HG03108 (cell line): Measurements from ENCODE around the gene POC1A.
"Not testable (repeated sequence)": the region's sequence is repeated elsewhere in the genome, so short reads cannot be mapped to it uniquely, and the experiment has no call there.

Source experiments
- ATAC-seq: cut with Tn5 transposase; IDR thresholded peaks from one replicate; pipeline ENCODE4 v1.9.1; 2021; ENCODE audit warnings: moderate library complexity; ENCODE audit not compliant: unreplicated experiment

Gene POC1A

DNA sequence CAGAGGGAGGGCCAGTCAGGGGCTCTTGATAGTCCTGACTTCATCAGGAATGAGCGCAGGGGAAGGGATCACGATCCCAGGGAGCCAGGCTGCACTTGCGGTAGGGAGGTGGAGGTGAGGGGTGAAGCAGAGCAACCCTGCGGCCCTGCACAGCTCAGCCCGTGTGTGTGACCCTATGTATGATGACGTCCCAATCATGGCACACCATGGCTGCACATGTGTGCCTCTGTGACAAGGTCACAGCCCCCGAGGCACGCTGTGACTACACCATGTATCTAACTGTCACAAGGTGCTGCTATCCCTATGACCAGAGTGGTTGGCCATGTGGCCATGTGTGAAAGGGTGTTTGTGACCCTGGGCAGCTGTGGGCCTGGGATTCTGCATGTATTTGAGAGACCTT is 30.5 kb upstream of the POC1A start:
- no peak for ATAC-seq

GRCh38 chr3:52183786-52184445 is 29.7 kb upstream of the POC1A start:
- ATAC-seq, result no peak

GRCh38 chr3:52182691-52183090 is 28.5 kb upstream of the POC1A start:
- no peak for ATAC-seq

GRCh38 chr3:52182196-52182595 is 28.0 kb upstream of the POC1A start:
- no peak for ATAC-seq

DNA sequence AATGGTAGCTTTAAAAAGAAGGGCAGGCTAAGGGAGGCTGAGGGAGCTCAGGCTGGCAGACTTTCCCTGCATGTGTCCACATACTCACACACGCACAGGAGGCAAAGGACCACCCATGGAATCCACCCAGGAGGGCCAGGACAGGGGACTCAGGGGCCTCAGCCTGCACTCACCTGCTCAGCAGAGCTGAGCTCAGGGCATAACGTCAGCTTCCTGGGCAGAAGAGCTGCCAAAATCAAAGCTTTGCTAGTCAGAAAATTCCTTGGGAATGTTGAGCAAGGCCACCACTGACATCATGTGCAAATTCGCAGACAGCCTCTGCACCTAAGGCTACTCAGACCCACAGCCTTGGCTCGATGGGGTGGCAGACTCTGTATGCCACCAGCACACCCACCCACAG is 27.3 kb upstream of the POC1A start:
- ATAC-seq, result no peak

DNA sequence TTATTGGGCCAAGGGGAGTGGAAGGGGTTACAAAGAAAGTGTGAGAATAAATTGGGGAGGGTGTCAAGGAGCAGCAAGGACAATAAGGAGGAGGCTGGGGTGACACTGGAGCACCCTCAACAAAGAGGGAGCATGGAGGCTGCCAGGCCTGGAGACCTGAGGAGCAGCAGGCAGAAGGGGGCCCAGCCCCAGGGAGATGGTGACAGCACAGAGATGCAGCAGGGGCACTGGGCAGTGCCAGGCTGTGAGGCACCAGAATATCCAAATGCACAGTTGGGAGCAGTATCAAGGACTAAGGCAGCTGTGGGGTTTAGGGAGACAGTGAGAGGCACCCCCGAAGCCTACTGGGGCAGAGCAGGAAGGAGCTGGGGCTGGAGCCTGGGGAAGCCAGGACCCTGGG is 24.3 kb upstream of the POC1A start:
- ATAC-seq, result no peak

DNA sequence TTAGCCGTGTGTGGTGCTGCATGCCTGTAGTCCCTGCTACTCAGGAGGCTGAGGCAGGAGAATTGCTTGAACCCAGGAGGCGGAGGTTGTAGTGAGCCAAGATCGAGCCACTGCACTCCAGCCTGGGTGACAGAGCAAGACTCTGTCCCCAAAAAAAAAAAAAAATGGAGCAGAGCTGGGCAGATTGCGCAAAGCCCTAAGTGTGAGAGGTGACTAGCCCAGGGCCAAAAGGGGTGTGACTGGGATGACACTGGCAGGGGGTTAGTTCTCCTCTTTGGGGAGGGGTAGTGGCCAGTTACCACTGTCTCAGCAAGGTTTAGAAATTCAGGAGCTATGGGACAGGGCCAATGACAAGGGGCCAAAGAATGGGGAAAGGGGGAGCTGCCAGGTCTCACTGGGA is 23.9 kb upstream of the POC1A start:
- ATAC-seq, result not testable (repeated sequence)

GRCh38 chr3:52177701-52178042 is 23.4 kb upstream of the POC1A start:
- no peak for ATAC-seq

- no peak for ATAC-seq
Observed at GRCh38 chr3:52176951-52177700, 22.9 kb upstream of the POC1A start.

DNA sequence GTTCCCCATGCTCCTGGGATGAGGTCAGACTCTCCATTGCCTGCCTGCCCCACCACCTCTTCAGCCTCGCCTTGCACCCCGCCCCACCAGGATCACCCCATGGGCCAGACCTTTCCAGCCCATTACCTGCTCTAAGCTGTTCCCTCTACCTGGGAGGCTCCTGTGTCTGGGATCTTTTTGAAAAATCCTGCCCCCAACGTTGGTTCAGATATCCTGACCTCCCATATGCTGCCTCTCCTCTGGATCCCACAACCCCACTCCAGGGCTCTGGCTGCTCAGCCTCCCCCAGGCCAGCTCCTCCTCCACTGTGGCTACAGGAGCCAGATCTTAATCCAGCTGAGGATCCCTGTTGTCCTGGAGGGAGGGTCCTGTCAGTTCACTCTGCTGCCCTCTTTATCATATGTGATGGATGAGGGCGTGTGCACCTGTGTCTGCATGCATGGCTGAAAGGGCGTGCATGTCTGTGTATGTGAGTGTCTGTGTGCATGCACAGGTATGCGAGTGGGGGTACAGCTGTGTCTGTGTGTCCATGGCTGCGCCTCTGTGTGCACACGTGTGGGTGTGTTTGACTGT is 22.0 kb upstream of the POC1A start:
- no peak for ATAC-seq

DNA sequence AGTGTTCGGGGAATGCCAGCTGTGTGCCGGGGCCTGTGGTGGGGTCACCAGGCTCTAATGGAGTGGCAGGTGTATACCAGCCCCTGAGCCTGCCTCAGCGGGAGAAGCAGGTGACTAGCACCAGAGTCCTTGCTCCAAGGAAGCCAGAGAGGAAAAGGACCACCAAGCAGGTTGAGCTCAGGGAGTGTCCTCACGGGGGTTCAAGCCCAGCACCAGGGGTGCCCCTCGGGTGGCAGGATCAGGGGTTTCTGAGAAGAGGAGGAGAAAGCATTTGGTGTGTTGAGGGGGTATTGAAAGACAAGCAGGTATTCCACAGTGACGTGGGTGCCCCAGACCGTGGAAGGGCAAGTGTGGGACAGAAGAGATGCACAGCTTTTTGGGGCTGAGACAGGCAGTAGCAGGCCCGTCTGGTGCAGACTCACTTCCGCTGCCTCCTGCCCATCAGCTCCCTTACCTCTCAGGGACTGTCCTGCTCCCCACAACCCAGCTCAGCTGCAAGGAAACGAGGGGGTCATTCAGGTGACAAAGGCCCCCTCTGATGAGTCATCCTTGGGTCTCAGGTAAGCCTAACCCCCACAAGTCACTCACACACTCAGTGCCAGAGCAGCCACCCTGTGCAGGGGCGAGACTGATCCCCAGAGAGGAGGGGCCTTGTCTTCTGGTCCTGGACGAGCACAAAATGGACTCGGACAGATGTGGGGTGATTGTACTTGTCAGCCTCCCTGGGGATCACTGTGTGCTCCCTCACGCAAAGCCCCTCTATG is 21.4 kb upstream of the POC1A start:
- no peak for ATAC-seq

DNA sequence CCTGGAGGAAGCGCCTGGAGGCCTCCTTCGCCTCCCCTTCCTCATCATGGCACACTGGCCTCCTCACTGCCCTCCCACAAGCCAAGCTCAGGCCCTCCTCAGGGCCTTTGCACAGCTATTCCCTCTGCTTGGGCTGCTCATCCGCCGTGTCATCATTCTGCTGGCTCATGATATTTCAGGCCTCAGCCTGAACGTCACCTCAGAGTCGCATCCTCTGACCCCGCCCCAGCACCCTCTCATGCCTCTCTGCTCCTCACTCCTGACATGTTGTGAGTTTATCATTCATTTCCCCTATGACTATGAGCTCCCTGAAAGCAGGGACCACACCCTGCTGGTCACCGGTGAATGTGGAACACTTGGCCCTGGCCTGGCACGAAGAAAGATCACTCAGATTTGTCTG is 20.7 kb upstream of the POC1A start:
- no peak for ATAC-seq

DNA sequence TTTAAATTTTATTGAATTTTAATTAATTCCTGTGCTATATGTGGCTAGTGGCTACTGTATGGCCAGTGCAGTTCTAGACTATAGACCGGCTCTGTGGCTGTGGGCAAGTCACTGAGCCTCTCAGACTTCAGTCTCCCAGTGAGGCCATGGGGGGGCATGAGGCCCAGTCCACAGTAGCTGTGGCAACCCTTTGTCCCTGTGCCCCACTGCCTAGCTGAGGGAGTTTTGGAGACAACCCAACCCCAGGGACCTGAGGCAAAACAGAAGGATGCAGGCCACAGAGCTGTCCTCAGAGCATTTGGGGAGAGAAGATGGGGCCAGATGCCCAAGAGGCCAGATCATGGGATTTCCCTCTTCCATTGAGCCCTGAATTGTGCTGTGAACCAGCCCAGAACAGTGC is 18.9 kb upstream of the POC1A start:
- no peak for ATAC-seq

DNA sequence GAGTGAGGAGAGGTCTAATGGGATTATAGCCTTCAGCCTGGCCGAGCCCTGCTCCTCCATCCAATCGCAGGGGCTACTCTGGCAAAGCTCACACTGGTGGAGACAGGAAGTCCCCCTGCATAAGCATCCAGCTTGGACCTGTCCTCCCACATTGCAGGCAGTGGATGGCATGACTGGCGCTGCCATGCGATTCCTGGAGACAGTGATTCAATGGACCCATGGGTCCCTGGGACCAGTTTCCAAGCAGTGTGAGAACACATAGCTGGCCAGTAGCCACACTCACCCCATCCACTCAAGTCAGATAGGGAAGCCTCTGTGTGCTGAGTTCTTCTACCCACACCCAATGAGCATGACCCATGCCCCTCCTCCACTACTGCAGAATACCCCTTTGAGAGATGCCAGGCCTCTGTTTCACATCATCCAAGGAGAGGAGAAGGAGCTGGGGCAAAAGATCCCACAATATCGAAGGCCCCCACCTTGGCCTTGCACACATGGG is 18.1 kb upstream of the POC1A start:
- no peak for ATAC-seq

DNA sequence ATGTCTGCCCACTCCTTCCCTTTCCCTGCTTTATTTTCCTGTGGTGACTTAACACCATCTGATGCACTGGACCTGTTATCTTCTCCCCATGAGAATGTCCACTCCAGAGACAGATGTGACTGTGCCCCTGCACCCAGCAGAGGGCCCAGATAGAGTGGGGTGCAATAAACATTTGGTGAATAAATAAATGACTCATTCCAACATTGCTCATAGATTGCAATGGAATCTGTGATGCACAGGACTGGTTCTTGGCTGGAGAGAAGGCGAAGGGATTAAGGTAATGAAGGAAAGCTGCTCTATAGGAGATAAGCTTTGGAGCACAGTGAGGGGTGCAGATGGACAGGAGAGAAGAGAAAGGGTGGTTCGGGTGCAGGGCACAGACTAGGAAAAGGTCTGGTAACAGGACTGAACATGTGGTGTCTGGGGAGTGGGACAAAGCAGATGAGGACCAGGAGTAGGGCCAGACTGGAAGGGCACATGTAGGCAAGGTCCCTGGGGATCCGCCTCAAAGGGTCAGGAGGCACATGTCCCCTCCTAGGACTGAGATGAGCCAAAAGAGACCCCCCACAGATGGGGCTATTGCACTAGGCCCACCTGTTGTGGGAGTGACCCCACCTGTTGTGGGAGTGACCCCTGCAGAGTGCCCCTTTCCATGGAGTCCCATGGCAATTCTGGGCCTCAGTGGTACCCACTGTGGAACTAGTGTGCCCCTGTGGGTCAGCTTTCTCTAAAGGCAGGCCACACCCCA is 17.5 kb upstream of the POC1A start:
- no peak for ATAC-seq

DNA sequence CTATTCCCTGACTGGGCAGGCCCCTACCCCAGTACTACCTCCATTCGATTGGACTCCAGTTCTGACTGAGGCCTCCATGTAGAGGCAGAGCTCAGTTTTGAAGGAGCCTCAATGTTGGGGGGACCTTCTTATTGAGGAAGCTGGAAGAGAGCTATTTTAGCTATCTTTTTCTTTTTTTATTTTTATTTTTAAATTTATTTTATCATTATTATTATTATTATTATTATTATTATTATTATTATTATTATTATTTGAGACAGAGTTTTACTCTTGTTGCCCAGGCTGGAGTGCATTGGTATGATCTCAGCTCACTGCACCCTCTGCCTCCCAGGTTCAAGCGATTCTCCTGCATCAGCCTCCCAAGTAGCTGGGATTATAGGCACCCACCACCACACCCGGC is 16.0 kb upstream of the POC1A start:
- ATAC-seq, result not testable (repeated sequence)

DNA sequence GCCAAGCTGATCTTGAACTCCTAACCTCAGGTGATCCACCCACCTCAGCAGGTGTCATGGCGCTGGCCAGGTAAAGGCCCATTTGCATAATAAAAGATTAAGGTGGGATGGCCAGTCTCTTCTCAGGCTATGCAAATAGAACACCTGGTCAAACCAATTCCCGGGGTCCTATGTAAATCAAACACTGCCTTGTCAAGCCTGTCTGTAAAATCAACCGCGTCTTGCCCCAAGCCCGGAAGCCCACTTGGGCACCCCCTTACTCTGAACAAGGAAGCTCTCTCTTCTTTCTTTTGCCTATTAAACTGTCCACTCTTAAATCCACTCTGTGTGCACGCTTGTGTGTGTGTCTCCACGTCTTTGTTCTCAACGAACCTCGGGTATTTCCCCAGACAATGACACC is 13.0 kb upstream of the POC1A start:
- no peak for ATAC-seq

GRCh38 chr3:52162250-52162872 is 8.1 kb upstream of the POC1A start:
- ATAC-seq, result no peak

- ATAC-seq, result no peak
Observed at GRCh38 chr3:52159503-52159902, 5.3 kb upstream of the POC1A start.

DNA sequence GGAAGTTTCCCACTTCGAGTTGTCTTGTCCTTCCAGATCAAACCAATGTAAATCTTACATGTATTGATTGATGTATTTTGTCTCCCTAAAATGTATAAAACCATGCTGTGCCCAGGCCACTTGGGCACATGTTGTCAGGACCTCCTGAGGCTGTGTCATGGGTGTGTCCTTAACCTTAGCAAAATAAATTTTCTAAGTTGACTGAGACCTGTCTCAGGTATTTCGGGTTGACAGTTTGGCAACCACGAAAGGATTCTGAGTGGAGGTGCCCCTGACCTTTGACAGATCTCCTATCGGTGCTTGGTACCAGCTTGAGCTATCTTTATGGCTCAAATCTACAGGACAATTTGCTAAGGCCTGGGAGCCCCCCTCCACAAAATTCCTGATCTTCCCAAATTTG is 1.7 kb upstream of the POC1A start:
- no peak for ATAC-seq
